ENCODE data around the gene CIAO3. TPM values are rescaled to one million over a fixed set of nuclear protein-coding genes. Genes with fewer than 3 reads are reported as not detected.

The CIAO3 gene
- total RNA-seq, 1 experiment from 2014 or later: 27.1 TPM

GRCh38 chr16:711548-712320, 29.1 kb downstream of the CIAO3 start:
- DNase-seq (ENCODE audit: low read depth): peak; percentile 66

GRCh38 chr16:711084-711483, 29.7 kb downstream of the CIAO3 start:
- no peak for DNase-seq (ENCODE audit: low read depth)

GRCh38 chr16:710500-711075, 30.2 kb downstream of the CIAO3 start:
- no peak for DNase-seq (ENCODE audit: low read depth)

- DNase-seq (ENCODE audit: low read depth): peak; percentile 89
Observed at GRCh38 chr16:709566-710499, 31.0 kb downstream of the CIAO3 start.

GRCh38 chr16:708959-709358, 31.8 kb downstream of the CIAO3 start:
- no peak for DNase-seq (ENCODE audit: low read depth)

GRCh38 chr16:708019-708418, 32.8 kb downstream of the CIAO3 start:
- no peak for DNase-seq (ENCODE audit: low read depth)

- DNase-seq (ENCODE audit: low read depth): no peak
Observed at GRCh38 chr16:707062-707538, 33.7 kb downstream of the CIAO3 start.

- DNase-seq (ENCODE audit: low read depth): no peak
Observed at GRCh38 chr16:706189-707061, 34.4 kb downstream of the CIAO3 start.

GRCh38 chr16:705431-706188, 35.2 kb downstream of the CIAO3 start, which contains the start of gene FBXL16:
TSS of gene FBXL16 (minus strand) at chr16:705801. CDS start at chr16:697405, 8,396 bp downstream.
- DNase-seq (ENCODE audit: low read depth): peak; percentile 51

- no peak for DNase-seq (ENCODE audit: low read depth)
Observed at GRCh38 chr16:704552-705380, 36.0 kb downstream of the CIAO3 start.

- DNase-seq (ENCODE audit: low read depth): no peak
Observed at GRCh38 chr16:704047-704446, 36.8 kb downstream of the CIAO3 start.

GRCh38 chr16:703406-703805, 37.4 kb downstream of the CIAO3 start:
- DNase-seq (ENCODE audit: low read depth): no peak

- DNase-seq (ENCODE audit: low read depth): no peak
Observed at GRCh38 chr16:702341-702740, 38.5 kb downstream of the CIAO3 start.

- DNase-seq (ENCODE audit: low read depth): no peak
Observed at GRCh38 chr16:700684-701584, 39.9 kb downstream of the CIAO3 start.

GRCh38 chr16:698911-699671, 41.7 kb downstream of the CIAO3 start:
- DNase-seq (ENCODE audit: low read depth): no peak

GRCh38 chr16:695355-696089, 45.3 kb downstream of the CIAO3 start:
- no peak for DNase-seq (ENCODE audit: low read depth)

GRCh38 chr16:694863-695354, 45.9 kb downstream of the CIAO3 start:
- no peak for DNase-seq (ENCODE audit: low read depth)

Measured in M059J (cell line).